ENCODE measurements around the gene AQP7.
"Not testable (repeated sequence)": the region's sequence is repeated elsewhere in the genome, so short reads cannot be mapped to it uniquely, and the experiment has no call there.

GRCh38 chr9:33364814-33365213 lies 37.6 kb downstream of the AQP7 start:
- not testable (repeated sequence) for TF ChIP-seq POLR2A, CTCF (IDR thresholded peaks at IDR 0.05)
